Thymus (tissue), 11 donors: ENCODE measurements around the gene ID3. TPM values are rescaled to one million over a fixed set of nuclear protein-coding genes. Genes with fewer than 3 reads are reported as not detected.
A peak's percentile ranks its signal among the peaks of the same experiment; 100 is the strongest.

Experiments used
- DNase-seq, 9 donors: peaks; one replicate each; pipeline ENCODE4 v3.0.0-alpha.2; 2013; ENCODE audit warnings: low spot score in 9 of 9, low read depth in 6 of 9, missing footprints in 1 of 9
- H3K27ac ChIP-seq, 2 donors: one replicate each; pipeline ENCODE4 v1.5.1; 2013; ENCODE audit warnings: control low read depth in 1 of 2, low read depth in 1 of 2, low read length in 1 of 2, mild to moderate bottlenecking in 1 of 2, moderate library complexity in 1 of 2
- H3K27me3 ChIP-seq, 2 donors: one replicate each; pipeline ENCODE4 v1.5.1; 2013; ENCODE audit warnings: low read length in 1 of 2; ENCODE audit not compliant: control insufficient read depth in 2 of 2, insufficient read depth in 1 of 2
- H3K36me3 ChIP-seq, 2 donors: one replicate each; pipeline ENCODE4 v1.5.1; 2013; ENCODE audit warnings: low read length in 1 of 2, mild to moderate bottlenecking in 1 of 2, moderate library complexity in 1 of 2; ENCODE audit not compliant: control insufficient read depth in 2 of 2, insufficient read depth in 2 of 2
- H3K4me1 ChIP-seq, 2 donors: one replicate each; pipeline ENCODE4 v1.5.1; 2013; ENCODE audit warnings: low read length in 2 of 2; ENCODE audit not compliant: control insufficient read depth in 2 of 2, insufficient read depth in 2 of 2
- H3K4me3 ChIP-seq, 2 donors: one replicate each; pipeline ENCODE4 v1.5.1; 2013; ENCODE audit warnings: low read length in 2 of 2, control low read depth in 1 of 2, mild to moderate bottlenecking in 1 of 2
- H3K9me3 ChIP-seq, 2 donors: one replicate each; pipeline ENCODE4 v1.5.1; 2013; ENCODE audit warnings: low read length in 1 of 2, mild to moderate bottlenecking in 1 of 2; ENCODE audit not compliant: control insufficient read depth in 2 of 2, insufficient read depth in 1 of 2
- WGBS: extraction: QIAGEN DNeasy Blood & Tissue Kit; methylation state at CpG from one replicate; pipeline ENCODE4 v1.1.7; 2013; 5-methylcytosine and 5-hydroxymethylcytosine counted together
- polyA plus RNA-seq: library from polyadenylated mRNA; stranded (reverse); fragments of 200-250 nt; gene quantifications from one replicate; pipeline ENCODE4 v1.2.3, GENCODE V29; 2013
- total RNA-seq: library from RNA; stranded (reverse); fragments of 120-200 nt; gene quantifications from one replicate; pipeline ENCODE4 v1.2.4, GENCODE V29; 2013
- donor health status: healthy.

The ID3 gene
- total and polyA plus RNA-seq, 2 donors: 131 to 255 TPM

GRCh38 chr1:23527366-23527765 lies 31.9 kb downstream of the ID3 start:
- no peaks in the 10 kb centered on the region for H3K9me3 ChIP-seq
- H3K4me3 ChIP-seq: peak overlapping the region; percentile 76 to 88
- peaks cover 0 to 45% of the 10 kb centered on the region in 2 donors for H3K36me3 ChIP-seq
- WGBS: 87% methylated on average over 7 of the region's 7 CpGs
- DNase-seq: peak in 1 of 9 donors; percentile 29
- peak overlapping the region; percentile 80 to 98 for H3K27ac ChIP-seq
- peaks cover 48 to 88% of the 10 kb centered on the region in 2 donors for H3K4me1 ChIP-seq
- no peaks in the 10 kb centered on the region for H3K27me3 ChIP-seq

GRCh38 chr1:23526329-23527041 lies 32.8 kb downstream of the ID3 start:
- peaks cover 7 to 54% of the 10 kb centered on the region in 2 donors for H3K36me3 ChIP-seq
- H3K27me3 ChIP-seq: no peaks in the 10 kb centered on the region
- peak overlapping the region; percentile 48 to 98 for H3K27ac ChIP-seq
- peaks cover 39 to 79% of the 10 kb centered on the region in 2 donors for H3K4me1 ChIP-seq
- no peaks in the 10 kb centered on the region for H3K9me3 ChIP-seq
- WGBS: 82% methylated on average over 8 of the region's 8 CpGs
- peak in 2 of 9 donors; percentile 56 to 69 for DNase-seq
- peak overlapping the region; percentile 76 to 88 for H3K4me3 ChIP-seq

GRCh38 chr1:23525558-23526250 lies 33.6 kb downstream of the ID3 start:
- Histone ChIP-seq H3K27me3 (no peaks in the 10 kb centered on the region), H3K9me3 (no peaks in the 10 kb centered on the region), H3K36me3 (peaks cover 15 to 62% of the 10 kb centered on the region in 2 donors), H3K27ac (peak overlapping the region; percentile 89 to 98), H3K4me1 (peaks cover 38 to 77% of the 10 kb centered on the region in 2 donors), H3K4me3 (peak overlapping the region; percentile 76 to 88)
- 17% methylated on average over 5 of the region's 5 CpGs for WGBS
- peak in 7 of 9 donors; percentile 71 to 92 (median 83) for DNase-seq

- Histone ChIP-seq H3K27me3 (no peaks in the 10 kb centered on the region), H3K4me3 (peak overlapping the region; percentile 76 to 88), H3K9me3 (no peaks in the 10 kb centered on the region), H3K27ac (peak overlapping the region; percentile 89 to 98), H3K4me1 (peaks cover 38 to 72% of the 10 kb centered on the region in 2 donors), H3K36me3 (peaks cover 16 to 70% of the 10 kb centered on the region in 2 donors)
- WGBS: 4% methylated on average over 9 of the region's 9 CpGs
- peak in 5 of 9 donors; percentile 72 to 89 (median 77) for DNase-seq
These were observed 34.4 kb downstream of the ID3 start for GRCh38 chr1:23524716-23525401.

- Histone ChIP-seq H3K27me3 (no peaks in the 10 kb centered on the region), H3K9me3 (no peaks in the 10 kb centered on the region), H3K27ac (peak overlapping the region; percentile 19 to 98), H3K4me1 (peaks cover 35 to 65% of the 10 kb centered on the region in 2 donors), H3K36me3 (peaks cover 16 to 77% of the 10 kb centered on the region in 2 donors), H3K4me3 (peak overlapping the region; percentile 76 to 88)
- DNase-seq: no peak
- 77% methylated on average over 3 of the region's 3 CpGs for WGBS
These were observed 35.1 kb downstream of the ID3 start for GRCh38 chr1:23524163-23524562.

GRCh38 chr1:23522244-23522982 lies 36.9 kb downstream of the ID3 start:
- H3K9me3 ChIP-seq: no peaks in the 10 kb centered on the region
- peaks cover 29 to 90% of the 10 kb centered on the region in 2 donors for H3K36me3 ChIP-seq
- WGBS: 86% methylated on average over 7 of the region's 7 CpGs
- no peak overlapping the region for H3K4me3 ChIP-seq
- H3K27ac ChIP-seq: no peak overlapping the region
- H3K4me1 ChIP-seq: peaks cover 29 to 47% of the 10 kb centered on the region in 2 donors
- no peaks in the 10 kb centered on the region for H3K27me3 ChIP-seq
- no peak for DNase-seq

GRCh38 chr1:23521588-23521987 lies 37.7 kb downstream of the ID3 start:
- Histone ChIP-seq H3K36me3 (peaks cover 37 to 90% of the 10 kb centered on the region in 2 donors), H3K9me3 (no peaks in the 10 kb centered on the region), H3K27me3 (no peaks in the 10 kb centered on the region), H3K4me3 (no peak overlapping the region), H3K27ac (no peak overlapping the region), H3K4me1 (peaks cover 24 to 39% of the 10 kb centered on the region in 2 donors)
- 99% methylated on average over 16 of the region's 16 CpGs for WGBS
- DNase-seq: no peak

GRCh38 chr1:23517581-23517980 lies 41.7 kb downstream of the ID3 start:
- Histone ChIP-seq H3K36me3 (peaks cover 75 to 94% of the 10 kb centered on the region in 2 donors), H3K27ac (no peak overlapping the region)
- 97% methylated on average over 9 of the region's 9 CpGs for WGBS

More at GRCh38 chr1:23517581-23517980, 41.7 kb downstream of the ID3 start:
- Histone ChIP-seq H3K27me3 (no peaks in the 10 kb centered on the region), H3K4me3 (no peak overlapping the region), H3K4me1 (no peaks in the 10 kb centered on the region), H3K9me3 (no peaks in the 10 kb centered on the region)
- no peak for DNase-seq
